Spleen (tissue), 7 donors: ENCODE results near the gene NPHP4.

Experiments
- CTCF ChIP-seq, 11 experiments: fragments of 200-600 bp in 7 of 11; fragments of 450-650 bp in 4 of 11; sonication (generic) in 4 of 11; IDR thresholded peaks in 8 of 11; conservative IDR thresholded peaks in 3 of 11; 1 replicate in 7 of 11; 2 replicates in 4 of 11; pipeline versions ENCODE4 v1.4.0 to v1.8.0; 2016 to 2021; ENCODE audit warnings: antibody characterized with exemption in 11 of 11, inconsistent platforms in 4 of 11, mild to moderate bottlenecking in 1 of 11
- POLR2A ChIP-seq, 3 donors: fragments of 450-650 bp; IDR thresholded peaks; one replicate each; pipeline ENCODE4 v1.5.1; 2017; ENCODE audit warnings: antibody characterized with exemption in 3 of 3, mild to moderate bottlenecking in 1 of 3
- donor health status: DM: no; HTN: no; CAD: no; lungs with moderate emphysema.
- donor health status: DM: no; HTN: no; CAD: no.
- donor health status: DM: no; HTN: no; CAD: no.

GRCh38 chr1:6016191-6016865 lies 24.1 kb upstream of the NPHP4 start:
- TF ChIP-seq CTCF (IDR thresholded peaks at IDR 0.05 in 8 of 11, conservative IDR thresholded peaks at IDR 0.05 in 3 of 11) (no peak), POLR2A (IDR thresholded peaks at IDR 0.05) (no peak)
